ENCODE measurements around the gene GPR153.
A peak's percentile ranks its signal among the peaks of the same experiment; 100 is the strongest.

Gene GPR153

GRCh38 chr1:6211731-6212130, 49.2 kb downstream of the GPR153 start:
- H3K4me3 ChIP-seq (ENCODE audit: low read length) = no peak overlapping the region
- no peak for TF ChIP-seq CTCF (conservative IDR thresholded peaks at IDR 0.05; ENCODE audit: low read depth, low read length)
- no peak for DNase-seq (ENCODE audit: low read depth)

GRCh38 chr1:6210591-6211355, 50.1 kb downstream of the GPR153 start:
- no peak for TF ChIP-seq CTCF (conservative IDR thresholded peaks at IDR 0.05; ENCODE audit: low read depth, low read length)
- no peak overlapping the region for H3K4me3 ChIP-seq (ENCODE audit: low read length)
- DNase-seq (ENCODE audit: low read depth) = no peak

- no peak for DNase-seq (ENCODE audit: low read depth)
- H3K4me3 ChIP-seq (ENCODE audit: low read length) = no peak overlapping the region
- peak; percentile 33 for TF ChIP-seq CTCF (conservative IDR thresholded peaks at IDR 0.05; ENCODE audit: low read depth, low read length)
These were observed 51.0 kb downstream of the GPR153 start for GRCh38 chr1:6209661-6210580.

GRCh38 chr1:6208723-6209660, 51.9 kb downstream of the GPR153 start:
- no peak for DNase-seq (ENCODE audit: low read depth)
- H3K4me3 ChIP-seq (ENCODE audit: low read length) = peak overlapping the region; percentile 27
- peak; percentile 46 for TF ChIP-seq CTCF (conservative IDR thresholded peaks at IDR 0.05; ENCODE audit: low read depth, low read length)

- TF ChIP-seq CTCF (conservative IDR thresholded peaks at IDR 0.05; ENCODE audit: low read depth, low read length) = no peak
- no peak for DNase-seq (ENCODE audit: low read depth)
- H3K4me3 ChIP-seq (ENCODE audit: low read length) = no peak overlapping the region
These were observed 53.0 kb downstream of the GPR153 start for GRCh38 chr1:6207921-6208320.

- no peak for TF ChIP-seq CTCF (conservative IDR thresholded peaks at IDR 0.05; ENCODE audit: low read depth, low read length)
- no peak for DNase-seq (ENCODE audit: low read depth)
- peak overlapping the region; percentile 66 for H3K4me3 ChIP-seq (ENCODE audit: low read length)
These were observed 53.6 kb downstream of the GPR153 start for GRCh38 chr1:6207075-6207885.

All from retinal pigment epithelial cell (primary cell).